GM18951 (cell line): Measurements from ENCODE around the gene CIBAR2.

Experiments
- POLR2A ChIP-seq: IDR thresholded peaks from 4 replicates; pipeline ENCODE4 v1.6.1; 2011; ENCODE audit warnings: mild to moderate bottlenecking; ENCODE audit not compliant: insufficient read length, insufficient read depth; ENCODE audit errors: extremely low read depth
- in situ Hi-C: fragments of 300-500 bp; cut with MboI; formaldehyde crosslinking; loops from one replicate; pipeline ENCODE4 v1.12.0; 2022; ENCODE audit warnings: low sequenced_read_pairs, mixed read lengths, inconsistent platforms; ENCODE audit not compliant: unreplicated experiment

CIBAR2 gene

DNA sequence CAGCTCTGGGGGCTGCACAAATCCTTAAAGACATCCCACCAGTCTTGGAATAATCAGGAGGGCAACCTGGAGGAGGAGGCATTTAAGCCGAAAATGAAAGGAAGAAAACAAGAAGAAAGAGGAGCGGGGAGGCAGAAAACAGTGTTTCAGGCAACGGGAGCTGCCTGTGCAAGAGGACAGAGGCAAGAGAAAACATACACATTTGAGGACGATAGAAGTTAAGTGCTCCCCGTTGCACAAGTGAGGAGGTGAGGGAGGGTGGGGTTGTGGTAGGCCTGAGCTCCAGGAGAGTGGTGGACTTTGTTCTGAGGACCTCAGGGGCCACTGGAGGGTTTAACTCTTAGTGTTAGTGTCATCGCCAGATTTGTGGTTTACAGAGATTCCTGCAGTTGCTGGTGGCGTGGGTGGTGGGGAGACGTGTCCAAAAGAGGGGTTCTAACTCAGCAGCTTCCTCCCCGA lies 27.6 kb upstream of the CIBAR2 start:
- no peak for TF ChIP-seq POLR2A
- in situ Hi-C loops: no loop called here

DNA sequence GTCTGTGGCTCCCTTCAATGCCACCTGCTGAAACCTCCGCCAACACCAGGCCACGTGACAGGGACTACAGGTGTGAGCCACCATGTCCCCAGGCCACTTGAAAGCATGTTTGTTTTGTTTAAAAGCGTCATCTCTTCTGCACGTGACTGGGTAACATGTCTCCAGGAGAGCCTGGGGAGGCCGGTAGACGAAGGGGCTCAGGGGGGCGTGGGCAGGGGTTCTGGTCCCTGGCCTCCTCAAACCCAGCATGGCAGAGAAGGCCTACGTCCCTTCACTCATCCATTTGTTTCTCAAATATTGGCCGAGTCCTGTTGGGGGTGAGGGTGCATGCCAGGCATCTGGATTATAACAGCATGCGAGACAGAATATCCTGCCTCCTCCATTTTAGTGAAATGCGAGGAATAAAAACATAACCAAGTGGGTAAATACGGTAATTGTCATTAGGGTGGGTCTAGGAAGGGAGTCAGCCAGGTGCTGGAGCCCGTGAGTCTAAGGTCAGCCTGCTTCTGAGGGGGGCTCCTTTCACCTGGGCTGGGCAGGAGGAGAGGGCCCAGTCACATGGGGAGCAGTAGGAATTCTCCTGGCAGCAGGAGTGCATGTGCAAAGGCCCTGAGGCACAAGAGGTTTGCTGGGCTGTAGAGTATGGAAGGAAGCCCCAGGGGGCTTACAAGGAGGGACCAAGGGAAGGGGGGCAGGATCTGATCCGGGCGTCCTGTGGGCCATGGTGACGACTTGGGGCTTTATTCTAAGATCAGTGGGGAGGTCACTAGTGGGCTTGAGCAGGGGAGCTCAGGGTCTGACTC lies 26.8 kb upstream of the CIBAR2 start:
- TF ChIP-seq POLR2A: no peak
- in situ Hi-C loops: no loop called here

DNA sequence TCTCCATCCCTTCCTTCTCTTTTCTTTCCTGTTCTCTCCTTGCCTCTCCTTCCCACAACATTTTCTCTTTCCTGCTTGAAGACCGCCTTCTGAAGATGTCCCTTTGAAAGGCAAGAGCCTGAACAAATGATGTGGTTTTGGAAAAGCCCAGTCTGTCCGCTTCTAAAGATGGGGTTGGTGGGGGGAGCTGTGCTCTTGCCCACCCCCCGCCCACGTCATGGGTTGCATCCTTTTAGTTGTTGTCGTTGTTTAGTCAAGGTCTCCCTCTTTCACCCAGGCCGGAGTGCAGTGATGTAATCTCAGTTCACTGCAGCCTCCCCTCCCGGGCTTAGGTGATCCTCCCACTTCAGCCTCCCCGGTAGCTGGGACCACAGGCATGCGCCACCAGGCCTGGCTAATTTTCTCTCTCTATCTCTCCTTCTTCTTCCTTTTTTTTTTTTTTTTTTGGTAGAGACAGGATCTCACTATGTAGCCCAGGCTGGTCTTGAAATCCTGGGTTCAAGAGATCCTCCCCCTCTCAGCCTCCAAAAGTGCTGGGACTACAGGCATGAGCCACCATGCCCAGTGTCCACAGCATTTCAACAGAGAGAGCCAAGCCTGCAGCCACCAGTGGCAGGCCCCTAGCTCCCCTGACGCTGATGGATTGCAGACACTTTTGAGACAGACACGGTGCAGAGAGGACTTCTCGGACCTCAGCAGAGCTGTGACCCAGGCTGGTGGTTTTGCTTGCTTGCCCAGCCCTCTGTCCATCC lies 26.0 kb upstream of the CIBAR2 start:
- in situ Hi-C loops: no loop called here
- no peak for TF ChIP-seq POLR2A

GRCh38 chr16:85137323-85138072 lies 25.2 kb upstream of the CIBAR2 start:
- TF ChIP-seq POLR2A: no peak
- in situ Hi-C loops: no loop called here

DNA sequence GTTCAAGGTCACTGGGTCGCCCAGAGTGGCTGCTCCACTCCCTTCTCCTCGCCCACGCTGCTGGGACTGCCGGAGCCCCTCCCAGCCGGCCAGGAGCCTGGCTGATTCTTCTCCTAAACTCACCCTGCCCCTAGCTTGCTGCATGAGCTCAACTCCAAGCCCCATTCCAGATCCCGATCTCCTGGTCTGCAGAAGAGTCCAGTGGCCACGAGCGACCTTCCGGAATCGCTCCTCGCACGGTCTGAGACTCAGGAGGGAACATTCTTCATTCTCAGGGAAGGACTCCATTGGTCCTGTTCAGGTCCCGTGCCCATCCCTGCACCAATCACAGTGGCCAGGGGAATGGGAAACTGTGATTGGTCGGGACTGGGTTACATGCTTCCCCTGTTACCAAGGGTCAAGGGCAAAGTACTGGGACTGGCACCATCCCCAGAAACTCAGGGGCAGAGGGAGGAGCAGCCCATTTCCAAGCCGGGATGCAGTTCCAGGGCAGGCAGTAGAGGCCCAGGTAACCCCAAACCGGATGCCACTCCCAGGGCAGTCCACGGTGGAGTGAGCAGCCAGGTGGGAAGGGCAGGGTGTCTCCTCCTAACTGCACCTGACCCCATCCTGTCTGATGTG lies 24.5 kb upstream of the CIBAR2 start:
- in situ Hi-C loops: no loop called here
- TF ChIP-seq POLR2A: no peak

- TF ChIP-seq POLR2A: no peak
- in situ Hi-C loops: no loop called here
These were observed 24.0 kb upstream of the CIBAR2 start for GRCh38 chr16:85136213-85136701.

- in situ Hi-C loops: no loop called here
- TF ChIP-seq POLR2A: no peak
These were observed 22.5 kb upstream of the CIBAR2 start for GRCh38 chr16:85134789-85135142.

GRCh38 chr16:85134076-85134788 lies 22.0 kb upstream of the CIBAR2 start:
- in situ Hi-C loops: no loop called here
- no peak for TF ChIP-seq POLR2A

DNA sequence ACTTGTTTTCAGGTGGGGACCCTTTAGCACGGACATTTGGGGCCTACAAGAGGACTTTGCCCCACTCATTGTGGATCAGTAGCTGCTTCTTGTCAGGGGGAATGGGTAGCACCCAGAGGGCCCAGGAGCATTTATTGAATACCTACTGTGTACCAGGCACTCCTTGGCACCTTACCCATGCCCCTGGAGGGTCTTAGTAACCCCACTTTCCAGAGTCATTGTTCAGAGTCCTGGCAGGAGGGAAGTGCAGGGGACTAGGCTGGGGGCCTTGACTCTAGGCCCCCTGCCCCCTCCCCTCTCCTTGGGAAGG lies 21.0 kb upstream of the CIBAR2 start:
- in situ Hi-C loops: no loop called here

GRCh38 chr16:85132456-85133289 lies 20.4 kb upstream of the CIBAR2 start:
- no peak for TF ChIP-seq POLR2A
- in situ Hi-C loops: no loop called here

More for the DNA sequence above, 21.0 kb upstream of the CIBAR2 start:
- TF ChIP-seq POLR2A: no peak

DNA sequence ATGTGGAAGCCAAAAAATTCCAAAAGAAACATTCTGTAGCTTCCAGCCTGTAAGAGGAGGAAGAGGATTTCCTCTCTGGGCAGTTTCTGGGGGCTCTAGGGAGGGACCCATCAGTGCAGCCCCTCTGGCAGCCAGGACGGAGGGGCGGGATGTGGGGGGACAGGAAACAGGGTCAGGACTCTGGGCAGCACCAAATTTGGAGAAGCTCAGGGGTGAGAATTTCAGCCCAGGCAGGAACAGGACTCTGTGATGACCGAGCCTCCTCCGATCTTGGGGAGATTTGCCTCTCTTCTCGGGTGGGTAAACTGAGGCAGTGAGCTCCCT lies 18.4 kb upstream of the CIBAR2 start:
- no peak for TF ChIP-seq POLR2A
- in situ Hi-C loops: no loop called here

GRCh38 chr16:85129876-85130704 lies 17.8 kb upstream of the CIBAR2 start:
- no peak for TF ChIP-seq POLR2A
- in situ Hi-C loops: no loop called here
